Suprapubic skin (tissue), 4 donors: Measurements from ENCODE around the gene SLC35B1. TPM values are rescaled to one million over a fixed set of nuclear protein-coding genes. Genes with fewer than 3 reads are reported as not detected.
A peak's percentile ranks its signal among the peaks of the same experiment; 100 is the strongest.
"Not testable (repeated sequence)": the region's sequence is repeated elsewhere in the genome, so short reads cannot be mapped to it uniquely, and the experiment has no call there.

ENCODE experiments used
- DNase-seq, 2 donors: peaks; one replicate each; pipeline ENCODE4 v3.0.0-alpha.2; 2019; ENCODE audit warnings: low spot score in 2 of 2
- H3K27ac ChIP-seq: fragments of 200-600 bp; sonication (generic); one replicate; pipeline ENCODE4 v1.5.1; 2019
- H3K27me3 ChIP-seq: fragments of 200-600 bp; sonication (generic); one replicate; pipeline ENCODE4 v1.5.1; 2019
- H3K36me3 ChIP-seq: fragments of 200-600 bp; sonication (generic); one replicate; pipeline ENCODE4 v1.5.1; 2019
- H3K4me1 ChIP-seq: fragments of 200-600 bp; sonication (generic); one replicate; pipeline ENCODE4 v1.5.1; 2019
- H3K4me3 ChIP-seq: fragments of 200-600 bp; sonication (generic); one replicate; pipeline ENCODE4 v1.5.1; 2019; ENCODE audit warnings: mild to moderate bottlenecking
- H3K9me3 ChIP-seq: fragments of 200-600 bp; sonication (generic); one replicate; pipeline ENCODE4 v1.5.1; 2019
- EP300 ChIP-seq: sonication (generic); formaldehyde crosslinking; IDR thresholded peaks from one replicate; pipeline ENCODE4 v1.6.1; 2017; ENCODE audit warnings: antibody characterized with exemption
- POLR2A ChIP-seq, 2 donors: fragments of 450-650 bp; IDR thresholded peaks; one replicate each; pipeline ENCODE4 v1.6.1; 2017; ENCODE audit warnings: antibody characterized with exemption in 2 of 2, mild to moderate bottlenecking in 2 of 2, moderate library complexity in 2 of 2
- POLR2AphosphoS5 ChIP-seq, 3 donors: sonication (generic); formaldehyde crosslinking; IDR thresholded peaks; one replicate each; pipeline ENCODE4 v1.6.1; 2017; ENCODE audit warnings: antibody characterized with exemption in 3 of 3
- WGBS: methylation state at CpG from one replicate; pipeline ENCODE4 v1.1.5; 2018; 5-methylcytosine and 5-hydroxymethylcytosine counted together
- total RNA-seq, 4 donors: library from RNA; depleted of rRNA; stranded (reverse); fragments of >200 nt; gene quantifications; one replicate each; pipeline ENCODE4 v1.1.0, GENCODE V29; 2016
- TF ChIP-seq, protein P1 (sequence below), 2 donors: fragments of 200-600 bp in 1 of 2; fragments of 450-650 bp in 1 of 2; sonication (generic) in 1 of 2; IDR thresholded peaks; one replicate each; pipeline ENCODE4 v1.5.1; 2016 to 2019; ENCODE audit warnings: antibody characterized with exemption in 2 of 2, mild to moderate bottlenecking in 1 of 2, moderate library complexity in 1 of 2

The SLC35B1 gene
- total RNA-seq, 4 donors from 2014 or later, result 28.8 to 42.9 (median 37.6) TPM

DNA sequence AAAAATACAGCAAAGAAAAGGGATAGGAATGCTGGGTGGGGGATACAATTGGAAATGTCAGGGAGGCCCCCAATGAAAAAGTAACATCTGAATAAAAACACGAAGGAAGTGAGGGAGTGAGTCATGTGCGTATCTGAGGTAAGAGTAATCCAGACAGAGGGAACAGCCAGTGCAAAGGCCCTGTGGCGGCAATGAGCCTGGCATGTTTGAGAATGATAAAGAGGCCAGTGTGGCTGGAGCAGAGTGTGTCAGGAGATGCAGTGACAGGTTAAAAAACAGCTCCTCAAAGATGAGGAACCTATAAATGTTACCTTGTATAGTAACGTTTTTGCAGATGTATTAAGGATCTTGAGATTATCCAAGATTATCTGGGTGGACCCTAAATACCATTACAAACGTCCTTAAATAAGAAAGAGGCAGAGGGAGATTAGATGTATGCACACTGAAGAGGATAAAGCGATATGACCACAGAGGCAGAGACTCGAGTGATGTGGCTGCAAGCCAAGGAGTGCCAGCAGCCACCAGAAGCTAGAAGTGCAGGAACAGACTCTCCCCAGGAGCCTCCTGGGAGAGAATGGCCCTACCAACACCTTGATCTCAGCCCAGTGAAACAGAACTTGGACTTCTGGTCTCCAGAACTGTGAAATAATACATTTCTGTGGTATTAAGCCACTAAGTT, 17.8 kb upstream of the SLC35B1 start:
- 87% methylated on average over 7 of the region's 7 CpGs for WGBS
- Histone ChIP-seq H3K36me3 (peaks cover 12% of the 10 kb centered on the region), H3K27me3 (no peaks in the 10 kb centered on the region), H3K27ac (no peak overlapping the region), H3K9me3 (no peaks in the 10 kb centered on the region), H3K4me1 (peaks cover 43% of the 10 kb centered on the region), H3K4me3 (no peak overlapping the region)
- DNase-seq, result no peak
- no peak for TF ChIP-seq POLR2A (IDR thresholded peaks at IDR 0.05)
- TF ChIP-seq EP300, result no peak
- TF ChIP-seq, protein P1, sequence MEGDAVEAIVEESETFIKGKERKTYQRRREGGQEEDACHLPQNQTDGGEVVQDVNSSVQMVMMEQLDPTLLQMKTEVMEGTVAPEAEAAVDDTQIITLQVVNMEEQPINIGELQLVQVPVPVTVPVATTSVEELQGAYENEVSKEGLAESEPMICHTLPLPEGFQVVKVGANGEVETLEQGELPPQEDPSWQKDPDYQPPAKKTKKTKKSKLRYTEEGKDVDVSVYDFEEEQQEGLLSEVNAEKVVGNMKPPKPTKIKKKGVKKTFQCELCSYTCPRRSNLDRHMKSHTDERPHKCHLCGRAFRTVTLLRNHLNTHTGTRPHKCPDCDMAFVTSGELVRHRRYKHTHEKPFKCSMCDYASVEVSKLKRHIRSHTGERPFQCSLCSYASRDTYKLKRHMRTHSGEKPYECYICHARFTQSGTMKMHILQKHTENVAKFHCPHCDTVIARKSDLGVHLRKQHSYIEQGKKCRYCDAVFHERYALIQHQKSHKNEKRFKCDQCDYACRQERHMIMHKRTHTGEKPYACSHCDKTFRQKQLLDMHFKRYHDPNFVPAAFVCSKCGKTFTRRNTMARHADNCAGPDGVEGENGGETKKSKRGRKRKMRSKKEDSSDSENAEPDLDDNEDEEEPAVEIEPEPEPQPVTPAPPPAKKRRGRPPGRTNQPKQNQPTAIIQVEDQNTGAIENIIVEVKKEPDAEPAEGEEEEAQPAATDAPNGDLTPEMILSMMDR (IDR thresholded peaks at IDR 0.05), result no peak
- no peak for TF ChIP-seq POLR2AphosphoS5 (IDR thresholded peaks at IDR 0.05)

DNA sequence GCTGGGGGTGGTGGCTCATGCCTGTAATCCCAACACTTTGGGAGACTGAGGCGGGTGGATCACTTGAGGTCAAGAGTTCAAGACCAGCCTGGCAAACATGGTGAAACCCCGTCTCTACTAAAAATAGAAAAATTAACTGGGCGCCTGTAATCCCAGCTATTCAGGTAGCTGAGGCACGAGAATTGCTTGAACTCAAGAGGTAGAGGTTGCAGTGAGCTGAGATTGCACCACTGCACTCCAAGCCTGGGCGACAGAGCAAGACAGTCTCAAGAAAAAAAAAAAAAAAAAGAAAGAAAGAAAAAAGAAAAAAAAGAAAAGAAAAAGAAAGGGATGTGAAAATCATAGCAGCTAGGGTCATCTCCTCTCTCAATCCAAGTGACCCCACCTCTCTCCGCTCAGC, 16.8 kb upstream of the SLC35B1 start:
- not testable (repeated sequence) for H3K27ac ChIP-seq, DNase-seq, H3K4me3 ChIP-seq, H3K27me3 ChIP-seq, H3K9me3 ChIP-seq
- 88% methylated on average over 6 of the region's 6 CpGs for WGBS
- Histone ChIP-seq H3K36me3 (peaks cover 20% of the 10 kb centered on the region), H3K4me1 (peaks cover 33% of the 10 kb centered on the region)

DNA sequence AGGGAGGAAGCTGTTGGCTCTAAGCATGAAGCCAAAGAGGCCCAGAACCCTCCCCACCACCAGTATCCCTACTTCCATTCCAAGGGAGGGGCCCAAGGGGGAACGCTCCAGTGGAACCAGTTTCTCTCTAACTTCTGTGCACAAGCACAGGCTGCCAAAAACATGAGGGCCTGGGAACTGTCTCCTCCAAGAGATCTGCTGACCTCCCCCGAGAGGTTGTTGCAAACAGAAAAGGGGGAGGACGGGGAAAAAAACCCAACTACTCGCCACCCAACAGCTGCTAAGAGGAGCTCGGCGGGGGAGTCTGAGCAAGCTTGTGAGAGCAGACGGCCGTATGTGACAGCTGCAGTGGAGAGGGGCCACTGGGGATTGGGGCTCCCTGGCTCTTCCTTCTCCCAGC, 15.7 kb upstream of the SLC35B1 start:
- Histone ChIP-seq H3K27me3 (no peaks in the 10 kb centered on the region), H3K9me3 (no peaks in the 10 kb centered on the region), H3K27ac (peak overlapping the region; percentile 16), H3K4me1 (peaks cover 22% of the 10 kb centered on the region), H3K4me3 (no peak overlapping the region), H3K36me3 (peaks cover 28% of the 10 kb centered on the region)
- 46% methylated on average over 6 of the region's 8 CpGs for WGBS
- TF ChIP-seq, protein P1 (IDR thresholded peaks at IDR 0.05), result no peak
- TF ChIP-seq EP300 (no peak), POLR2A (IDR thresholded peaks at IDR 0.05) (no peak), POLR2AphosphoS5 (IDR thresholded peaks at IDR 0.05) (no peak)
- no peak for DNase-seq

DNA sequence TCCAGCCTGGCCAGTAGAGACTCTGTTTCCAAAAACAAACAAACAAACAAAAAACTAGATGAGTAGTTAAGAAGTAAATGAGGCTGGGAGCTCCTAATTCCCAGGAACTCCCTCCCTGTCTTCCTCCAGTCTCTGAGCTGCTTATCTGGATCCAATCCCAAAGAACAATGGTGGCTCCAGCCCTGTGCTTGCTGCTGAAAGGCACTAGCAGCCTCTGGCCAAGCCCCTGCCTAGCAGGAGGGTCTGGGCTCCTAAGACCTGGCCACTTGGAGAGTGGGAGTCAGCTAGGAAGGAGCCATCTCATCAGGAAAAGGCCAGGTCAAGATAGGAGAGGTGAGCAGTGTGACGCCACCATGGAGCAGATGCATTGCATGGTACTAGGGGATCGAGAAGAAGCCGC, 14.3 kb upstream of the SLC35B1 start:
- Histone ChIP-seq H3K4me1 (peaks cover 18% of the 10 kb centered on the region), H3K9me3 (no peaks in the 10 kb centered on the region), H3K36me3 (peaks cover 39% of the 10 kb centered on the region), H3K27ac (no peak overlapping the region), H3K4me3 (no peak overlapping the region), H3K27me3 (no peaks in the 10 kb centered on the region)
- WGBS, result 97% methylated on average over 3 of the region's 3 CpGs
- no peak for DNase-seq
- TF ChIP-seq, protein P1 (IDR thresholded peaks at IDR 0.05), result no peak
- TF ChIP-seq POLR2AphosphoS5 (IDR thresholded peaks at IDR 0.05) (no peak), POLR2A (IDR thresholded peaks at IDR 0.05) (no peak), EP300 (no peak)

DNA sequence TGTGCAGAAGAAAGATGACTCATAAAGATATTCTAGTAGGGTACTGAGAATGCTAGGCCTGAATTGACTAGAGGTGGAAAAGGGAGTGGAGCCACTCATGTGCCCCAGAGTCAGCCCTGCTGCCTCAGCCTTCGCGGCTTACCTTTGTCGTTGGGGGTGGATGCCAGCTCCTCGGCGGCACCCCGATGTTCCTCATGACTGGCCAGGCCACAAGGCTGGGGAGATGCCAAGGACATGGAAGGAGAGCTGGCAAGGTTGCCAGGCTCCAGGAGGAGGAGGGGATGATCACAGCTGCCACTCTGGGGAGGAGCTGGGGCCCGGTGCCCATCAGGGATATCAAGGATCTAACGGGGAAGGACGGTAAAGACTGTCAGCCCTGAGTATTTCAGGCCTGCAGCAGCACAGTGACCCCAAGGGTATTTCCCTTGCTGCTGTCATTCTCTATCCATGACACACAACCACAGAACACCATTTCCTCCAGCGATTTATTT, 9.7 kb upstream of the SLC35B1 start:
- no peaks in the 10 kb centered on the region for H3K9me3 ChIP-seq
- no peak overlapping the region for H3K4me3 ChIP-seq
- peaks cover under 1% of the 10 kb centered on the region for H3K4me1 ChIP-seq
- peaks cover 70% of the 10 kb centered on the region for H3K36me3 ChIP-seq
- no peak for DNase-seq
- no peak overlapping the region for H3K27ac ChIP-seq
- TF ChIP-seq, protein P1 (IDR thresholded peaks at IDR 0.05), result no peak
- TF ChIP-seq EP300, result no peak
- no peak for TF ChIP-seq POLR2A (IDR thresholded peaks at IDR 0.05)
- no peak for TF ChIP-seq POLR2AphosphoS5 (IDR thresholded peaks at IDR 0.05)
- H3K27me3 ChIP-seq, result no peaks in the 10 kb centered on the region
- 57% methylated on average over 10 of the region's 10 CpGs for WGBS
